ENCODE data around the gene GALNT10. TPM values are rescaled to one million over a fixed set of nuclear protein-coding genes. Genes with fewer than 3 reads are reported as not detected.

The GALNT10 gene
- total RNA-seq, 1 experiment from 2014 or later, result 32.3 TPM

DNA sequence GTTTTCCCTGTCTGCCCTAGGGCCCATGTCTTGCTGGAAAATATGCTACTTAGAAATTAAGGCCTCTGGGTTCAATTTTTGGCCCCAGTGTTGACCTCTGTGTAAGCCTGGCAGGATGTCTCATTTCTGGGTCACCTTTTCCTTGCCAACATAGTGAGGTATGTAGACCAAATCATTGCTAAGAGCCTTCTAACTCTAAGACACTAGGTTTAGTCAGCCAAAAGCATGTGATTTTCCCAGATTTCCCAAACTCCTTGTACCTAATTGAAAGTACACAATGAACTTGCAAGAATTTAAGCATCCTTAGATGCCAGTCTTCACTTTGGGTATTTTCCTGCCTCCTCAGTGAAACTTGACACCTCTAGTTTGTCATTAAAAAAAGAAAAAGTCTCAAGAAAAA is 77.0 kb downstream of the GALNT10 start:
- peak; percentile 42 for DNase-seq (ENCODE audit: low spot score)

DNA sequence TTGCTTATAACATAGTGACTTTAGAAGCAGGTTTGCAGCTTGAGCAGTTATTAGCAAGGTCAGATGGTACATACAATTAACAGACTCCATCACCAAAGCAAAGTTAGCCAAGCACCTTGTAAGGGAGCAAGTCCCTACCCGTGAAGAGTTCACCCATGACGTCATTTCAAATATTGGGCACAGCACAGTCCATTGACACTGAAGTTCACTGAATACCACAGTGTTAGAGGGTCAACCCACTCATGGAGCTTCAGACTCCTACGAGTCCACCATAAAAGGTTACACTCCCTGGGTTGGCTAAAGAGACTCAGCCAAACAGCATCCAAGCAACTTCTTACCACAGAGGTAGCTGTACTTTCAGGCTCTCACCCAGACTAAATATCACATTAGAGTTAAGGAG is 77.5 kb downstream of the GALNT10 start:
- no peak for DNase-seq (ENCODE audit: low spot score)

DNA sequence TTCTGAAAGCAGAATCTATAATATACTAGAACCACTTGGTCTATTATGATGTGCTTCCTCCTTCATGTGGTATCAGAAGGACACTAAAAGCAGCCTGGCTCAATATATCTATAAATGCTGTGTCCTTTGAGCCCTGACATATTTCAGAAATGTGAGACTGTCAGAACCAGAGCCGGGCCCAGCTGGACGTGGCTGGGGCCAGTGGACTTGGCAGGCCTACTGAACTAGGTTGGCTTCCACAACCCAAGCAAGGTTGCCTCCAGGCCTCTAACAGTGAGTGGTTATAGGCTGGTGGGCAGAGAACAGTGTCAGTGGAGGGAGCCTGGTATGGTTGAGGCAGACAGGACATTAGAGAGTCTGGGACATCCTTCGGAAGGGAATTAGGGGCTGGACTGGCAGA is 78.9 kb downstream of the GALNT10 start:
- no peak for DNase-seq (ENCODE audit: low spot score)

DNA sequence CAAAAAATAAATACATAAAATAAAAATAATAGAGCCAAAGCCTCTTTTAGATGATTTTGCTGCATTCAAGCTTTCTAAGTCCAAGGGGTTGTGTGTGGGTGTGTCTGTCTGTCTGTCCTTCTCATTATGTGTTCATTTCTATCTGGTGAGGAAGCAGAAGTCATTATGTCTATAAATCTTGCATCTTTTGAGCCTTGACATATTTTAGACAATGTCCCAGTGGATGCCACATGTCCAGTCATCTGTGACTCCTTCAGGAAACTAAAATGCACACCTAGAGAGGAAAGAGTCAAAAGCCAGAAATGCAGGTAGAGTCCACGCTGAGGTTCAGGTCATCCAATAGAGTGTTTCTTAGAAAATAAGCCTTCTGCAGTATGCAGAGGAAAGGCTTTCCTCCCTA is 80.9 kb downstream of the GALNT10 start:
- no peak for DNase-seq (ENCODE audit: low spot score)

DNA sequence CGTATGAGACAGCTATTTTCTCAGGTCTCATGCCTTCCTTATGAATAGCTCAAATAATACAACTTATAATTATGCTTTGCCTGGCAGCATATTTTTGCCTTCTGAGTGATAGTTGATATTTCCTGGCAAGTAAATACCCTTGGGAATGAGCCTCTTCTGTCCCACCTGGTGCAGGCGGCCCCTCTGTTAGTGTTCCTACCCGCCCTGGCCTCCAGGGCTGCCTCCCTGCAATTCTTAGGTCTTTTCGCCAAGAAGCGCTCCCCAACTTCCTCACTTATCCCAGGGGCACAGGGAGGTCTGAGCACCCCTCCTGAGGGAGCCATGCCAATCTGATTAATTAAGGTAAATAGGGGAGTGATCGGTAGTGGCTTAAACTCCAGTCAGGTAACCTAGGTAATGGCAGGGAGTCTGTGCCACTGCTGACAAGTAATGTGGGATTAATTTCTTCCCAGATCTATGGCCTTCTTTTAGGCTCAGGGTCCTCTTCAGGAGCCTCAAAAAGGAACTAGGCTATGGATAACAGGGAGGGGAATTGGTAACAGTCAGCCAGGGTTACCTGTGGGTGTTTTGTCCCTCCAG is 81.5 kb downstream of the GALNT10 start:
- no peak for DNase-seq (ENCODE audit: low spot score)

DNA sequence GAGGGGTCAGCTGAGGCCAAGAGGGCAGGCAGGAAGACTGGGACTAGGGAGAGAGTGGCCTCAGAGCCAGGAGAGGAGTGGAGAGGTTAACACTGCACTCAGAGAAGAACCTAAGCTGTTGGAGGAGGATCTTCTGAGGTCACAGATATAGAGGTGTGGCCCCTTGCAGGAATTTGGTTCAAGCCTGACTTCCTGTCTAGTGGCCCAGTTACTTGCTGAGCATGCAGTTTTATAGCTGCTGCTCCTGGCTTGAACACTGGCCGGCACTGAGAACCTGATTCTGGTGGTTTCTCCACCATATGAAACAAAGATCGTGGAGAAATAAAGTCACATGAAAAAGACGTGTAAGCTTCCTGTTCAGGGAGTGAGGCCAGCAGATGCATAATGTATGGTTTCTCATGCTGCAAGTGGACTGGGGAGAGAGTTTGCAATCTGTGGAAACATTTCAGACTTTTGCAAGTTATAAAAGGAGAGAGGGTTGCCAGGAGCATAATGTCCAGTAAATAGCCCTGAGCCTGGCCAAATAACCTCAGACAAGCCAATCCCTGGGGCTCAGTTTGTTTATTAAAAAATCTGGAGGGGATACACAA is 82.6 kb downstream of the GALNT10 start:
- peak; percentile 31 for DNase-seq (ENCODE audit: low spot score)

GRCh38 chr5:154273963-154274827 is 83.7 kb downstream of the GALNT10 start:
- DNase-seq (ENCODE audit: low spot score), result no peak

DNA sequence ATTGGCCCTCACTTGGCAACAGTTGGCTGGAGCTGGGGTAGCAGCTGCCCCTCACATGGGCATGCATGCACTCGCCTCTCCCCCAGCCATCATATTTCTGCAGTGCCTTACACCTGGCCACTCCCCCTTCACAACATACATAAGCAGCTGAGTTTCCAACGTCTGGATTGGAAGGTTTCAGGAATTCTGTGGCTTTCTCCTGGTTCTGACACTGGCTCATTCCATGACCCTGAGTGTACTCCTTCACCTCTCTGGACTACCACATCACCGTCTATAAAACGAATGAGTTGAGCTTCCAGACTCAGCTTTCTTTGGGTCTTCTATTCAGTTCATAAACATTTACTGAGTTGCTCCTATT is 84.3 kb downstream of the GALNT10 start:
- DNase-seq (ENCODE audit: low spot score), result no peak

GRCh38 chr5:154275566-154275965 is 85.0 kb downstream of the GALNT10 start:
- DNase-seq (ENCODE audit: low spot score), result no peak

DNA sequence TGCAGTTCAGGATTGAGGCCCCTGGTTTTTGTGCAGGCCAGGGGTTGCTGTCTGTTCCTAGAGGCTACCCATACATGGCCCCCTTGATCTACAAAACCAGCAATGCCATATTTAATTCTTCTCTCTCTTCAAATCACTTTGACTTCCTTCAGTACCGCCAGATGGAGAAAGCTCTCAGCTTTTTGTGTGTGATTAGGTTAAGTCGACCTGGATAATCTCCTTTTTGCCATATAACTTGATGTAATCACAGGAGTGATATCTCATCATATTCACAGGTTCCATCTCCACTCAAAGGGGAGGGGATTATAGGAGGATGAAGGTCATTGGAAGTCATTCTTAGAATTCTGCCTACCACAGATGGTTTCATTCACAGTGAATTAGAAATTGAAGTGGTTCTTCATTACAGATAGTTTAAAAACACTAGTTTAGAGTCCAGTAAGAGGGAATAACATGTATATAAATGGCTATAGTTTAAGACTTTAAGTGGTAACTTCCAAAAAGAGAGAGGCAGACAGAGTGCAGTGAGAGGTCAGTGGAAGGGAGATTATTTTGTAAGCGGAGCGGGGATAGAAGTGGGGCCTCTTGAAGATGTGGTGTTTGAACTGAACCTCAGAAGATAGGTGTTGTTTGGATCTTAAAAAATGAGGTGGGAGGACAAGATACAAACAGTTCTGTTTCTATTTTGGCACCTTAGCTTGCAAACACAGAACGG is 85.9 kb downstream of the GALNT10 start:
- DNase-seq (ENCODE audit: low spot score), result no peak

DNA sequence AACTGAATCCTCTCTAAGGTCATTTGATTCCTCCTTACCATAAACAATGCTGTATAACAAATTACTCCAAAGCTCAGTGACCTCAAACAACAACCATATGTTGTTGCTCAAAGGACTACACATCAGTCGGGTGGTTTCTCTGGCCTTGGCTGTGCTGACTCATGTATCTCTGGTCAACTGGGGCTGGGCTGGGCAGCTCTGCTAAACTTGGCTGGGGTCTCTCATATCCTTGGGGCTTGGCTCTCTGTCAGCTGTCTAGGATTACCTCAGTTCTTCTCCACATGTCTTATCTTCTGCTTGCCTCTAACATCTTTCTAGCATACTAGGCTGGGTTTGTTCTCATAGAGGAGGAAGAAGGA is 86.4 kb downstream of the GALNT10 start:
- peak; percentile 18 for DNase-seq (ENCODE audit: low spot score)

DNA sequence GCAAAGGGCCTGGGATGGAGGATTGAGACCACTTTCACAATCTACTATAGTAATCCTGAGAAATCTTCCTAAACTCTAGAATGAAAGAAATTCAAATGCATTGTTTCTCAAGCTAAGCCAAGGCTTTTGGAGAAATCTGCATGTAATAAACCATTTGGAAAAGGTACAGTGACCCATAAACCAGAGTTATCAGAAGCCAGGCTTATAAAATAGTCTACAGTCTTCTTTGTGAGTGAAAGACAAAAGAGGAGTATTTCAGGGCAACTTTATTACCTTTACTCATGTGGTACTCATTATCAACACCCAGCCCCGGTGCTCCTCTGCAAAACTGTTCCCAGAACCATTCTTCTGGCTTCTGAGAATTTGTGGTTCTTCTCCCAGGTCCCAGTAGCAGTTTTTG is 87.0 kb downstream of the GALNT10 start:
- DNase-seq (ENCODE audit: low spot score), result no peak

DNA sequence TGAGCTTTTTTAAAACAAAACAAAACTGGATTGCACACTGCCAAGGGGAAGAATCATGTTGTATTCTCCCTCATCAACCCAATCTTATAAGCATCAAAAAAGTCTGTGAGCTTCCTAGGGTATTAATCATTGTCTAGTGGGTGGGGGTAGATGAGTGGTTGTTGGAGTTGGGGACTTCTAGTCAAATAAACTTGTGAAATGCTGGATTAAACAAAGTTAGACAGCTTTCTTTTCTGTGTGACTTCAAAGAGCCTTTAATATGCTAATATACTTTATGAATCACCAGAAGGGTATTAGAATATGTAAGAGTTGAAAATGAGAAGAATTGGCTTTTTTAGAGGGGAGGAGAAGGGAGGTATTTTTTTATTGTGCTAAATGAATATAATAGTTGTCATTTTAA is 87.7 kb downstream of the GALNT10 start:
- no peak for DNase-seq (ENCODE audit: low spot score)

DNA sequence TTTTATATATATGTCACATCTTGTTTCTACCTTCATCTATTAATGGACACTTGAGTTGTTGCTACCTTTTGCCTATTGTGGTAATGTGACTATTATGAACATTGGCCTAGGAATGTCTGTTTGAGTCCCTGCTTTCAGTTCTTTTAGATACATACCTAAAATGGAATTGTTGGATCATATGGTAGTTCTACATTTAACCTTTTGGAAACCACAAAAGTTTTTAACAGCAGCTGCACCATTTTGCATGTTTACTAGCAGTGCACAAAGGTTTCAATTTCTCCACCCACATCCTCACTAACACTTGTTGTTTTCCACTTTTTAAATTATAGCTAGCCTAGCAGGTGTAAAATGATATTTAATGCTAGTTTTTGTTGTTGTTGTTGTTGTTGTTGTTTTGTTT is 88.4 kb downstream of the GALNT10 start:
- DNase-seq (ENCODE audit: low spot score), result no peak

DNA sequence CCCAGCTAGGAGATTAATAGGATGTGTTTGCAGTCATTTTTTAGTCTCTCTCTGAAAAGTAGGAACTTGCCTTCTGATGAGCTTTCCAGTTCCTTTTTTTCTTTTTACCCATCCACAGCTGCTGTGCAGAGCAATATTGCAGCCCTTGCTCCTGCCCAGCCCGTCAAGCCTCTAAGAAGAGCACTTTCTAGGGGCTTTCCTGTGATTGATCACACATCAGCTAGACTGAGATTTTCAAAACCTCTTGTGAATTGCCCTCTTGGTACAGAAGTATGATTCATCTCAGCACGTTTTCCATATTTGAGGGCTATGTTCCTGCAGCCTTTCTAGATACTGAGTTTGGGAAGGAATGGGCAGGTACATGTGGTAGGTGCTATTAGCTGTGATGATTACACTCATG is 93.9 kb downstream of the GALNT10 start:
- DNase-seq (ENCODE audit: low spot score), result no peak

GRCh38 chr5:154285661-154286408 is 95.3 kb downstream of the GALNT10 start:
- peak; percentile 84 for DNase-seq (ENCODE audit: low spot score)

DNA sequence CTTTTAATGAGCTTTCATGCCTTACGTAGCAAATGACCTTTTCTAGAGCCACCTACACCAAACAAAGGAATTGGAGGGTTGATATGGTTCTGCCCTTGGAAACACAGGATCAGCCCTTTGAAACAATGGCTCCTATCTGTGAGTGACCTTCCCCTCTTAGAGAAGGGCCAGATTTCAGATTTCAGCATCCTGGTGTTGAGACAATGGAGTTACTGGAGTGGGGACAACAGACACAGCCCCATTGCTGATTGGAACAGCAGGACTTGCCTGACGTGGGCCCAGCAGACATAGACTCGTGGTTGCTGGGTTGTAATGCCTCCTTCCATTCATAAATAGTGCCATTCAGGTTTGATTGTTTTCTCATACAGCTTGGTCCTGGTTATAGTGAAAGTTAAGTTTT is 96.0 kb downstream of the GALNT10 start:
- no peak for DNase-seq (ENCODE audit: low spot score)

DNA sequence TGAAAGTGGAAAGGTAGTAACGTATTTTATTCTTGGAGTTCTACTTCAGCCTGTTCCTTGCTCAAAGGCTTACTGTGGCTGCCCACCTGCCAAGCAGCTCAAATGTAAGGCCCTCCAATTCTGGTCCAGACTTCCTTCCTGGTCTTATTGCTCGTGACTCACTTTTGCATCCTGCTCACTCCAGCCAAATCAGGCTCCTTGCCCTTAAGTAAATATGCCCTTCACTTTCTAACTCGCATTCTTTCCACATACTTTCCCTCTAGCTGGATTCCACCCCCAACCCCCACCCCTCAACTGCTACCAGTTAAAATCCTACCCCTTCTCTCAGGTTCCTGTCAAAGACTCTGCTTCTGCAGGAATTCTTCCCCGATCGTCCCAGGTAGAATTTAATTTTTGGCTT is 96.6 kb downstream of the GALNT10 start:
- peak; percentile 92 for DNase-seq (ENCODE audit: low spot score)

- no peak for DNase-seq (ENCODE audit: low spot score)
Measured at GRCh38 chr5:154288145-154288544, 97.6 kb downstream of the GALNT10 start.

- no peak for DNase-seq (ENCODE audit: low spot score)
Measured at GRCh38 chr5:154291917-154292316, 101.4 kb downstream of the GALNT10 start.

DNA sequence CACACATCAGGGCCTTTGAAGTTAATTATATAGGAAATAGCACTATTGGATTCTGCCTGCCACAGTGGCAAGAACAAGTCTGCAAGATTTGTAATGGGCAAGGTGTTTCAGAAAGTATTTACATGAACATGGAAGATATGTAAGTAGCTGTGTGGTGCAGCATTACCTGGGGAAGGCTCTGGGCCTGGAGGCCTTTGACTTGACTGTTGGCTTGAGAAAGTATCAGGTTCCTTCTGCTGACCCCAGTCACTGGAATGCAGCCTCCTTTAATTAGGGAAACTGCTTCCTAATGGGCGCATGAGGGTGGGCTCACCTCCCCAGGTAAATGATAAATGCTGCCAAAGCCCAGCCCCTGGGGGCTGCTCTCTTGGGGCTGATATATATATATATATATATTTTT is 102.7 kb downstream of the GALNT10 start:
- no peak for DNase-seq (ENCODE audit: low spot score)

DNA sequence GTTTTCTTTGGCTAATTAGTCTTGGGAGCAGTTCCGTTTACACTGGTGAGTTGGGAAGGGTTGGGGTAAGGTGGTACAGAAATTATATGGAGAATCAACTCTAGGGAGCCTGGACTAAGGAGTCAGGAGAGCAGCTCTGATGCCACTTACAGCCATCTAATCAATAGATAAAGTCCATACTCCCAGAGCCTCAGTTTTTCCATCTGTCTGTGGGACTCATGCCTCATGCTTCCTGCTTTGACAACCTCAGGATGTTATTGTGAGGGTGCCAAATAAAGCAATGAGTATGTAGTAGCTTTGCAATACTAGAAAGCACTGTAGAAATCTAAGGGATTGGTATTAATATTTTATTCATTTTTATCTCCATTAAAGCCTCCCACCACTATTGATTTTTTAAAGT is 105.0 kb downstream of the GALNT10 start:
- DNase-seq (ENCODE audit: low spot score), result no peak
